ENCODE data around the gene EHD2.
"Not testable (repeated sequence)": the region's sequence is repeated elsewhere in the genome, so short reads cannot be mapped to it uniquely, and the experiment has no call there.

EHD2 gene

DNA sequence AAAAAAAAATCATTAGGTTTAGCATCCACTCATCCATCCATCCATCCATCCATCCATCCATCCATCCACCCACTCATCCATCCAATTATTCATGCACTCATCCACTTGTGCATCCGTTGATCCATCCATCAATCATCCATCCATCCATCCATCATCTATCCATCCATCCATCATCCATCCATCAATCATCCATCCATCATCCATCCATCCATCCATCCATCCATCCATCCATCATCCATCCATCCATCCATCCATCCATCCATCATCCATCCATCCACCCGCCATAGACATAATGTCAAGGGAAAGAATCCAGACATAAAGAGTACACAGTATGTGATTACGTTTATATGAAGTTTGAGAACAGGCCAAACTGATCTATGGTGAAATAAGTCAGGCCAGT lies 56.3 kb downstream of the EHD2 start:
- no peak overlapping the region for H3K4me2 ChIP-seq (ENCODE audit: low read depth, low read length)
- no peak overlapping the region for H3K27ac ChIP-seq (ENCODE audit: low read length)
- H3K9me3 ChIP-seq (replicated peaks; ENCODE audit: insufficient read depth, low read length) = no peaks in the 10 kb centered on the region
- no peaks in the 10 kb centered on the region for H3K9me2 ChIP-seq (replicated peaks; ENCODE audit: insufficient read depth, low read length)
- H3K4me1 ChIP-seq (ENCODE audit: low read length) = no peaks in the 10 kb centered on the region
- TF ChIP-seq EZH2phosphoT487 (IDR thresholded peaks at IDR 0.05; ENCODE audit: low read length) = no peak
- TF ChIP-seq EZH2 (optimal IDR thresholded peaks at IDR 0.05; ENCODE audit: low read depth, low read length) = no peak
- TF ChIP-seq, protein P1, sequence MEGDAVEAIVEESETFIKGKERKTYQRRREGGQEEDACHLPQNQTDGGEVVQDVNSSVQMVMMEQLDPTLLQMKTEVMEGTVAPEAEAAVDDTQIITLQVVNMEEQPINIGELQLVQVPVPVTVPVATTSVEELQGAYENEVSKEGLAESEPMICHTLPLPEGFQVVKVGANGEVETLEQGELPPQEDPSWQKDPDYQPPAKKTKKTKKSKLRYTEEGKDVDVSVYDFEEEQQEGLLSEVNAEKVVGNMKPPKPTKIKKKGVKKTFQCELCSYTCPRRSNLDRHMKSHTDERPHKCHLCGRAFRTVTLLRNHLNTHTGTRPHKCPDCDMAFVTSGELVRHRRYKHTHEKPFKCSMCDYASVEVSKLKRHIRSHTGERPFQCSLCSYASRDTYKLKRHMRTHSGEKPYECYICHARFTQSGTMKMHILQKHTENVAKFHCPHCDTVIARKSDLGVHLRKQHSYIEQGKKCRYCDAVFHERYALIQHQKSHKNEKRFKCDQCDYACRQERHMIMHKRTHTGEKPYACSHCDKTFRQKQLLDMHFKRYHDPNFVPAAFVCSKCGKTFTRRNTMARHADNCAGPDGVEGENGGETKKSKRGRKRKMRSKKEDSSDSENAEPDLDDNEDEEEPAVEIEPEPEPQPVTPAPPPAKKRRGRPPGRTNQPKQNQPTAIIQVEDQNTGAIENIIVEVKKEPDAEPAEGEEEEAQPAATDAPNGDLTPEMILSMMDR (IDR thresholded peaks at IDR 0.05; ENCODE audit: low read length) = no peak
- no peaks in the 10 kb centered on the region for H3K36me3 ChIP-seq (replicated peaks; ENCODE audit: insufficient read depth, low read length)
- H2AFZ ChIP-seq (ENCODE audit: low read length) = no peak overlapping the region
- H3F3A ChIP-seq (ENCODE audit: insufficient read depth, low read length) = no peaks in the 10 kb centered on the region
- no peaks in the 10 kb centered on the region for H3K79me2 ChIP-seq (ENCODE audit: low read length)
- H3K9ac ChIP-seq (ENCODE audit: low read length) = no peak overlapping the region
- H3K27me3 ChIP-seq (replicated peaks; ENCODE audit: insufficient read depth, low read length) = peaks cover 54% of the 10 kb centered on the region
- no peak overlapping the region for H3K4me3 ChIP-seq (ENCODE audit: low read length)
- no peak for DNase-seq
- H4K20me1 ChIP-seq (ENCODE audit: insufficient read depth, low read length) = no peaks in the 10 kb centered on the region

- H3K36me3 ChIP-seq (replicated peaks; ENCODE audit: insufficient read depth, low read length); H3K9me3 ChIP-seq (replicated peaks; ENCODE audit: insufficient read depth, low read length); H3F3A ChIP-seq (ENCODE audit: insufficient read depth, low read length); H3K9me2 ChIP-seq (replicated peaks; ENCODE audit: insufficient read depth, low read length); H3K4me3 ChIP-seq (ENCODE audit: low read length); H3K9ac ChIP-seq (ENCODE audit: low read length); H3K4me2 ChIP-seq (ENCODE audit: low read depth, low read length); H3K4me1 ChIP-seq (ENCODE audit: low read length); DNase-seq; H4K20me1 ChIP-seq (ENCODE audit: insufficient read depth, low read length); H3K27ac ChIP-seq (ENCODE audit: low read length); H3K79me2 ChIP-seq (ENCODE audit: low read length); H2AFZ ChIP-seq (ENCODE audit: low read length): not testable (repeated sequence)
- peaks cover 50% of the 10 kb centered on the region for H3K27me3 ChIP-seq (replicated peaks; ENCODE audit: insufficient read depth, low read length)
Observed at GRCh38 chr19:47771291-47771690, 58.1 kb downstream of the EHD2 start.

GRCh38 chr19:47776568-47776967 lies 63.3 kb downstream of the EHD2 start:
- peaks cover 11% of the 10 kb centered on the region for H3K79me2 ChIP-seq (ENCODE audit: low read length)
- H3F3A ChIP-seq (ENCODE audit: insufficient read depth, low read length) = no peaks in the 10 kb centered on the region
- DNase-seq = no peak
- H3K27me3 ChIP-seq (replicated peaks; ENCODE audit: insufficient read depth, low read length) = peaks cover 25% of the 10 kb centered on the region
- no peaks in the 10 kb centered on the region for H3K9me3 ChIP-seq (replicated peaks; ENCODE audit: insufficient read depth, low read length)
- H3K9ac ChIP-seq (ENCODE audit: low read length) = no peak overlapping the region
- H4K20me1 ChIP-seq (ENCODE audit: insufficient read depth, low read length) = no peaks in the 10 kb centered on the region
- no peak overlapping the region for H3K27ac ChIP-seq (ENCODE audit: low read length)
- no peaks in the 10 kb centered on the region for H3K36me3 ChIP-seq (replicated peaks; ENCODE audit: insufficient read depth, low read length)
- no peak for TF ChIP-seq EZH2 (optimal IDR thresholded peaks at IDR 0.05; ENCODE audit: low read depth, low read length)
- no peak for TF ChIP-seq EZH2phosphoT487 (IDR thresholded peaks at IDR 0.05; ENCODE audit: low read length)
- TF ChIP-seq, protein P1 (IDR thresholded peaks at IDR 0.05; ENCODE audit: low read length) = no peak
- H2AFZ ChIP-seq (ENCODE audit: low read length) = no peak overlapping the region
- H3K4me2 ChIP-seq (ENCODE audit: low read depth, low read length) = no peak overlapping the region
- H3K9me2 ChIP-seq (replicated peaks; ENCODE audit: insufficient read depth, low read length) = no peaks in the 10 kb centered on the region
- no peaks in the 10 kb centered on the region for H3K4me1 ChIP-seq (ENCODE audit: low read length)
- no peak overlapping the region for H3K4me3 ChIP-seq (ENCODE audit: low read length)

DNA sequence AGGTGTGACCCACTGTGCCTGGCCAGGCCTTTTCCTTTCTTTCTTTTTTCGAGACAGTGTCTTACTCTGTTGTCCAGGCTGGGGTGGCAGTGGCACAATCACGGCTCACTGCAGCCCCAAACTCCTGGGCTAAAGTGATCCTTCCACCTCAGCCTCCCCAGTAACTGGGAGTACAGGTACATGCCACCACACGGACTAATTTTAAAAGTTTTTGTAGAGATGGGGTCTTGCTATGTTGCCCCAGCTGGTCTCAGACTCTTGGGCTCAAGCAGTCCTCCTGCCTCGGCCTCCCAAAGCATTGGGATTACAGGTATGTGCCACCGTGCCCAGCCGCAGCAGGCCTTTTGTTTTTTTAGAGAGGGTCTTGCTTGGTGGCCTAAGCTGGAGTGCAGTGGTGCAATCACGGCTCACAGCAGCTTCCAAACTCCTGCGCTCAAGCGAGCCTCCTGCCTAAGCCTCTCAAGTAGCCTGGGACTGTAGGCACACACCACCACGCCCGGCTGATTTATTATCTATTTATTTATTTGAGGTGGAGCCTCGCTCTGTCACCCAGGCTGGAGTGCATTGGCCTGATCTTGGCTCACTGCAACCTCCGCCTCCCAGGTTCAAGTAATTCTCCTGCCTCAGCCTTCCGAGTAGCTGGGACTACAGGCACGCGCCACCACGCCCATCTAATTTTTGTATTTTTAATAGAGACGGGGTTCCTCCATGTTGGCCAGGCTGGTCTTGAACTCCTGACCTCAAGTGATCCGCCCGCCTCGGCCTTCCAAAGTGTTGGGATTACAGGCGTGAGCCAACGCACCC lies 64.2 kb downstream of the EHD2 start:
- H3F3A ChIP-seq (ENCODE audit: insufficient read depth, low read length); H3K9ac ChIP-seq (ENCODE audit: low read length); DNase-seq; H3K9me3 ChIP-seq (replicated peaks; ENCODE audit: insufficient read depth, low read length); H3K27ac ChIP-seq (ENCODE audit: low read length); H3K9me2 ChIP-seq (replicated peaks; ENCODE audit: insufficient read depth, low read length); H3K4me1 ChIP-seq (ENCODE audit: low read length); H4K20me1 ChIP-seq (ENCODE audit: insufficient read depth, low read length); H3K36me3 ChIP-seq (replicated peaks; ENCODE audit: insufficient read depth, low read length): not testable (repeated sequence)
- Histone ChIP-seq H2AFZ (ENCODE audit: low read length) (peak overlapping the region; percentile 94), H3K4me3 (ENCODE audit: low read length) (peak overlapping the region; percentile 87), H3K79me2 (ENCODE audit: low read length) (peaks cover 11% of the 10 kb centered on the region), H3K27me3 (replicated peaks; ENCODE audit: insufficient read depth, low read length) (peaks cover 20% of the 10 kb centered on the region), H3K4me2 (ENCODE audit: low read depth, low read length) (peak overlapping the region; percentile 84; the same call in 1 of the 2 replicates)

Data from MM.1S (cell line).